Breast epithelium (tissue), 3 donors: ENCODE measurements around the gene PARD3B.

Experiments
- POLR2A ChIP-seq: fragments of 450-650 bp; IDR thresholded peaks from one replicate; pipeline ENCODE4 v1.6.1; 2016; ENCODE audit warnings: antibody characterized with exemption, mild to moderate bottlenecking, moderate library complexity
- POLR2AphosphoS5 ChIP-seq, 3 donors: sonication (generic); formaldehyde crosslinking; IDR thresholded peaks; one replicate each; pipeline ENCODE4 v1.6.1; 2017; ENCODE audit warnings: antibody characterized with exemption in 3 of 3

DNA sequence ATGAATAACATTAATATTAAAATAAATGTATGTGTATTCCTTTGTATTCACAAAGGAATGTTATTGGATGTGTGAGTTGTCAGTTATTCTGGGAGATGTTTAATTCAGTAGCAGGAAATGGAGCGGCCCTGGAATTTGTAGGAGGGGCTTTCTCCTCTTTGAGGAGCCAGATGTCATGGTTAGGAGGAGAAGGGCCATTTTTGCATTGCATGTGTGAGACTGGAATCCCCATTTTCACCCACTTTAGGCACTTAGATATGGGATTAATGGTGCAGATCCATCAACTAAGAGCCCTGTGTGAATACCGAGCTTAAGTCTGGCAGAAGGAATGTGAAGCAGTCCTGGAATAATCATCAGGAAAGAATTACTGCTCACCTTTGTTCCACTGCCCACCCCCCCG is 439.2 kb downstream of the PARD3B start:
- TF ChIP-seq POLR2AphosphoS5 (IDR thresholded peaks at IDR 0.05) (no peak), POLR2A (no peak)
